NCI-H2171 (cell line): Measurements from ENCODE around the gene REC114.
"Not testable (repeated sequence)": the region's sequence is repeated elsewhere in the genome, so short reads cannot be mapped to it uniquely, and the experiment has no call there.

ENCODE experiments used
- DNase-seq: peaks from one replicate; lab custom pipeline; 2025; lab: John Stamatoyannopoulos, UW

REC114 gene

GRCh38 chr15:73442968-73443367 is at the start of gene REC114:
Gene REC114 (plus strand): TSS chr15:73443164. CDS start chr15:73443186, 22 bp downstream.
- DNase-seq, result no peak

GRCh38 chr15:73393336-73393735 is 49.6 kb upstream of the REC114 start:
- no peak for DNase-seq

- DNase-seq, result no peak
These were observed 48.2 kb upstream of the REC114 start for GRCh38 chr15:73394782-73395181.

- no peak for DNase-seq
These were observed 47.3 kb upstream of the REC114 start for GRCh38 chr15:73395671-73396070.

- DNase-seq, result peak; percentile 90
These were observed 45.5 kb upstream of the REC114 start for GRCh38 chr15:73397461-73397860.

GRCh38 chr15:73398861-73399260 is 44.1 kb upstream of the REC114 start:
- DNase-seq, result no peak

GRCh38 chr15:73400222-73400621 is 42.7 kb upstream of the REC114 start:
- not testable (repeated sequence) for DNase-seq

- DNase-seq, result no peak
These were observed 39.8 kb upstream of the REC114 start for GRCh38 chr15:73403171-73403570.

GRCh38 chr15:73414876-73415275 is 28.1 kb upstream of the REC114 start:
- DNase-seq, result no peak

- no peak for DNase-seq
These were observed 18.5 kb upstream of the REC114 start for GRCh38 chr15:73424506-73424905.

GRCh38 chr15:73425510-73425909 is 17.5 kb upstream of the REC114 start:
- DNase-seq, result no peak

- no peak for DNase-seq
These were observed 16.5 kb upstream of the REC114 start for GRCh38 chr15:73426323-73426994.

- DNase-seq, result not testable (repeated sequence)
These were observed 11.6 kb upstream of the REC114 start for GRCh38 chr15:73431329-73431728.

- no peak for DNase-seq
These were observed 9.1 kb upstream of the REC114 start for GRCh38 chr15:73433873-73434272.

GRCh38 chr15:73436613-73437012 is 6.4 kb upstream of the REC114 start:
- no peak for DNase-seq

- DNase-seq, result no peak
These were observed 5.3 kb upstream of the REC114 start for GRCh38 chr15:73437543-73438109.

GRCh38 chr15:73438651-73439050 is 4.3 kb upstream of the REC114 start:
- DNase-seq, result no peak

- peak; percentile 62 for DNase-seq
These were observed 2.4 kb upstream of the REC114 start for GRCh38 chr15:73440571-73440970.

- peak; percentile 26 for DNase-seq
These were observed 543 bp upstream of the REC114 start for GRCh38 chr15:73442421-73442820.

GRCh38 chr15:73447471-73447870 is 4.5 kb downstream of the REC114 start:
- not testable (repeated sequence) for DNase-seq

GRCh38 chr15:73448158-73448758 is 5.3 kb downstream of the REC114 start:
- not testable (repeated sequence) for DNase-seq

GRCh38 chr15:73449980-73450379 is 7.0 kb downstream of the REC114 start:
- DNase-seq, result not testable (repeated sequence)

- no peak for DNase-seq
These were observed 11.1 kb downstream of the REC114 start for GRCh38 chr15:73454096-73454495.
